HG03097 (cell line): ENCODE measurements around the gene NBL1.
"Not testable (repeated sequence)": the region's sequence is repeated elsewhere in the genome, so short reads cannot be mapped to it uniquely, and the experiment has no call there.

ENCODE experiments used
- ATAC-seq: cut with Tn5 transposase; IDR thresholded peaks from one replicate; pipeline ENCODE4 v1.9.1; 2021; ENCODE audit not compliant: unreplicated experiment, low FRiP score

Gene NBL1

DNA sequence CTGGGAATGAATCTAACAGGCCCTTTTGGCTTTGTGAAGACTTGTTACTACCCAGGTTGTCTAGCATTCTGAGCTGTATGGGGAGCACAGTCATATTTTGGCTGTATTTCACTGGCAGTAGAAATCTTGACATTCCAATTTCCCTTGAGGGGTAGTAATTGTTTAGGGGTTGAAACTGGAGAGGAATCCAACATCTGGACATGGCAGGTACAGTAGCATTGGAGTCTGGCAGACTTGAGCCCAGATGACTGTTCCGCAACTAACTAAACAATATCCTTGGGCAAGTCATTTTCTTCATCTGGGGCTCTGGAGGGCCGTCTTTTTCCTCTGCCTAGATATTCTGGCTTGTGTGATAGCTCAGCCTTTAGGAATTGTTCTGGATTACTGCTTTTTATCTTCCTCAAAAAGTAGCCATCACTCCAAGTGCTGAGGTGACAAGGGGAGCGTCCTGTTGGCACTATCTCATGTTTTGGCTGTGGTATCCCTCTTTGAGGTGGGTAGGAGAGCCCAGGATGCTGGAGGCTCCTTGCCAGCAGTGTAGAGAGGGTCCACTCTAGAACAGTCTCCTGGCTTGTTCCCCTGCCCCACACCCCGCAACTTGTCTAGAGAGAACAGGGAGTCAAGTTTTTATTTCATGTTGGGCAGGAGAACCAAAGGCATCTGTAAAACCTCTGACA is 22.7 kb upstream of the NBL1 start:
- ATAC-seq, result no peak

DNA sequence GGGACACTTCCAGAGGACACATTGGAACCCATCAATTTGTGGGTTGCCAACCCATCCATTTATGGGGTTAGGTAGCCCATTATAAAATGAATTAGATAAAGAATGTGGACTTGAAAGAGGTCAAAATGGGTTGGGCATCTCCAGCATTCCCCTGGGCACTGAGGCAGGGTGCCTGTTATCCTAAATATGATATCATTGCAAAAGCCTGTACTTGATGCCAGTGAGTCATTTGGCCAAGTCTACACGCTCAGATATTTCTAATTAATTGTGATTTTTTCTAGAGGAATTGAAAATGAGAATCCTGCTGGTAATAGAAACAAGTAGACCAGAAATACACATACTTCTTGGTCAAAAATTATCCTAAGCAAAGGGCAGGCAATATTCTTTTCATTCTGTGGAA is 21.9 kb upstream of the NBL1 start:
- no peak for ATAC-seq

DNA sequence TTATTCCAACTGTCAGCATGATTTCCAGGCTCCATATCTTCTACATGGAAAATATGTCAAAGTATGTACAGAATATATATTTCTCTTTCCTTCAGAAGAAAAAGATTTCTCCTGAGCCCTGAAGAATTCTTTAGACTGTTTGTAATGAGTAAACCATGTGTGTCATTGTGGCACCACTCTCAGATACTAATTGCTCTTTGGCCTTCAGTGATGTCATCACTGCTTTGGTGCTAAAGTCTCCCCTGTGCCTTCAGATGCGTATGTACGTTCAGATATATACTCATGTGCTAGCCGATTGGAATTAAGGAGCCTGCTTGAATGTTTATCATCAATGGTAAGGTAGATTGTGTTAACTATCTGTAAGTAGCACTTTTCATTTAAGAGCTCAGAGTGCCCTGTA is 20.6 kb upstream of the NBL1 start:
- ATAC-seq, result no peak

DNA sequence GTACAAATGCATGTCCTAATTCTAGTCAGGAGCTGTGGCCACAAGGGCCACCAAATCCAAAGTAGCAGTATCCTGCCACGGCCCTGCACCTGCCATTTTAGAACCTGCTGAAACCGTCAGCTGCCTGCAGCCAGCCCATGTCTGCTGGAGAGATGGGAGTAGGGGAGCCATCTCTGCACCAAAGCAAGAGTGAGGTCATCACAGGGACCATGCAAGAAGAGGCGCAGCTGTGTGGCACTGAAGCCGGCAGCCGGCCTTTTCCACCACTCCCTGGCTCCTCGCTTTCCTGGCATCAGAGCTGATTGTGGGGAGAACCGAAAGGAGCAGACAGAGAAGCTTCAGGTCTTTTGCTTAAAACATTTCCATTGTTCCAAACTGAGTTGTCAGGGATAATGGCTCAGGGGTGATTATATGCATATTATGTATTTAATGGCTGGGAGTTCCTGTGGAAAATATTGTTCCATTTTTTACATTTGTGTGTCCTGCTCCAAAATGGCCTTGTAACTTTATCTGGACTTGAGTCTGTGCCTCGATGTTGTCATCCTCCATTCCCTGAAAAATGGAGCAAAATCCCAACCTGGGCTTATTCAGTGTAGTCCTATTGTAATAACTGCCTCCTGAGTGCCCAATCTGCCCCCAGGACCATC is 18.7 kb upstream of the NBL1 start:
- ATAC-seq, result no peak

DNA sequence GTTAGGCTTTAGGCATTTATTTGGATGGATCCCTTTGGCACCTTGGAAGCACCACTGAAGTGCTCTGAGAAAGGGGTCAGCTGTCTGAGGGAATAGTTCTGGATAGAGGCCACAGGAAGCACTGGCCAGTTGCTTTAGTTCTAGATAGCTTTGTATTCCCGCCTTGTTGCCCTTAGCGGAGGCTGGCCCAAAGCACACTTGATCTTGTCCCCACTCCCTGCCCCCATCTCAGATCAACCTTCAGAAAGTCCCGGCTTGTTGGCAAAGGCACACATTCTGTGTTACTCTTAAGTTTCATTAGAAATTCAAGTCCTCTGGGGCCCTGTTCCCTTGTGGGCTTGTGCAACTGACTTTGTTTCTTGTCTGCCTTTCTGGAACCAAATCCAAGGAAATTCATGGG is 15.2 kb upstream of the NBL1 start:
- no peak for ATAC-seq

DNA sequence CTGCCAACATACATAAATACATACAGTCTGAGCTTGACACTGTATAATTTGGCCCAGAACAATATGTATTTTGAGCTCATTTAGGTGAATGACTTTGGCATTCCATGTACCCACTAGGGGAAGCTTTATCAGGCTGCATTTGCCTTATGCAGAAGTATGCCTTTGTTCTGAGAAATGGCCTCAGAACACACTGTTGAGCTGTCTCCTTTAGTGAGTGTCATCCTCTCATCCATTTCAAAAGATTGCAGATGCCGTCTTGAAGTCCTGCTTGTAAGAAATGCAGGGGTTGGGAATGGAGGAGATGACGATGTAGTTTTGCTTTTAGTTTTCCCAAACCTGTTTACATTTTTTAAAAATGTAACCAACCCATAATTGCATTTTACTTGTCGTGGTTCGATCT is 14.8 kb upstream of the NBL1 start:
- ATAC-seq, result no peak

DNA sequence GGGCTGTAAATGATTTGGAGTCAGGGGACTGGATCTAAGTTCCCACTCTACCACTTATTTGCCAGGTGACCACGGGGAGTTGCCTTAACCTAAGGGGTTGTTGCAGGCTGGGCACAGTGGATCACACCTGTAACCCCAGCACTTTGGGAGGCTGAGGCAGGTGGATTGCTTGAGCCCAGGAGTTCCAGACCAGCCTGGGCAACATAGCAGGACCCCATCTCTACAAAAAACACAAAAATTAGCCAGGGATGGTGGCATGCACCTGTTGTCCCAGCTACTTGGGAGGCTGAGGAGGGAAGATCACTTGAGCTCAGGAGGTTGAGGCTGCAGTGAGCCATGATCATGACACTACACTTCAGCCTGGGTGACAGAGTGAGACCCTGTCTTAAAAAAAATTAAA is 13.9 kb upstream of the NBL1 start:
- not testable (repeated sequence) for ATAC-seq

DNA sequence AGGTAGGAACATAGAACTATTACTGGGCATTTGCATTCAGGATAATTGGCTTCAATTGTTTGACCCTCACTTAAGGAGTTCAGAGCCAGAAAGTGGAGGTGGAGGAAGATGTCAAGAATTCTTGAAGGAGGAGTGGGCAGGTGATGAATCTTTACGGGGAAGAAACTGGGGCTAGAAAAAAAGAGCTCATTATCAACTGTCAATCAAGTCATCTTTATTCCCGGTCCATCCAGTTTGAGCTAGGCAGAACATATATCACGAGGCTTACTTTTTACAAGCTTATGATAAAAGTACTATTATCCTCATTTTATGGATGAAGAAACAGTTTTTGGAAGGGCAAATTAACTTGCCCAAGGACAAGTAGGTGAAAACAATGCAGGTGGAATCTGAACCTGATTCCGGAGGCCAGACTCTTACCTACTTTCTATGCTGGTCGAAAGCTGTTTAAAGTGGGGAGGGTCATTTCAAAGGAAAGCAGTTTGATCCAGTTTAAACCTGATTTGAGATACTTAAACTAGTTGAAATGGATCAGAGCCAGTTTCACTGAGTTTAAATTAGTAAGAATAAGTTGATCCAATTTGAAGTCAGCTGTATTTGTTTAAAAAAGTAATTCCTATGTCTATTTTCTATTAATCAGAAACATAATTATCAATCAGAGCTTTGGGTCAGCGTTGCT is 13.3 kb upstream of the NBL1 start:
- ATAC-seq, result no peak

DNA sequence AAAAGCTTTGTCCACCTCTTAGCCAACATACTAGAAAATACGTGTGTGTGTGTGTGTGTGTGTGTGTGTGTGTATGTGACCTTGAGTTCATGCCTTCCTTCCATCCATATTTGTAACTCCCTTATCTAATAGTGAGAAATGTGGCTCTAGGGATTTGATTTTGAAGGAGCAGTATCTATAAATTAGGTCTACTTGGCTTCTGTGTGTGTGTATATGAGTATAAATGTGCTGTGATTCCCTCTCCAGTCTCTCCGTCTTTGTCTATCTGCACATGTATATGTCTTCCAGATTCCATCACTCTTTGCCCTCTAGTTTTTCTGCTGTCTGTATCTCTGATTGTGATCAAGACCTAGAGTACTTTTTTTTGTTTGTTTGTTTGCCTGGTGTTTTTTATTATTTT is 11.9 kb upstream of the NBL1 start:
- no peak for ATAC-seq

DNA sequence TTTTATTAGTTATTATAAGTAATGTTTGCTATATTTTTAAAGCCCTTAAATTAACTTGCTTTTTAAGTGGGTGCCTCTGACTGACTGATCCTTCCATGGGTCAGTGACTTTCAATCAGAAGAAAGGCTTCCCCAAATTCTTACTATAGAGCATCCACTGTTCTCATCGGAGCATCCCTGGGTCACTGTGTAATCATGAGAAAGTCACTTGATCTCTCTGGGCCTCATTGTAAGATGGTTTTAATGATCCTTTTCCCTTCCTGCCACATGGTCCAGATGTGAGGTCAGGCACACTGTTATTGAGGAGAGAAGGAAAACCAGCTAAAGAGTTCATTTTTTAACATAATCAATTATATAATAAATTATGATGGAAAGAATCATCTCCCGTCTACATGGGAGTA is 11.0 kb upstream of the NBL1 start:
- ATAC-seq, result no peak

DNA sequence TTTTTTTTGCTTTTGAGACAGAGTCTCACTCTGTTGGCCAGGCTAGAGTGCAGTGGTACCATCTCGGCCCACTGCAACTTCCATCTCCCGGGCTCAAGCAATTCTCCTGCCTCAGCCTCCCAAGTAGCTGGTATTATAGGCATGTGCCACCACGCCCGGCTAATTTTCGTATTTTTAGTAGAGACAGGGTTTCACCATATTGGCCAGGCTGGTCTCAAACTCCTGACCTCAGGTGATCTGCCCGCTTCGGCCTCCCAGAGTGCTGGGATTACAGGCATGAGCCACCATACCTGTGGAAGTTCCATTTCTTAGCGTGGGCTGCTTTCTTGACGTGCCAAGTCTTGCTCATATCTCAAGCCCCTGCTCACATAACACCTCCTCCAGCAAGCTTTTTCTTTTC is 9.0 kb upstream of the NBL1 start:
- not testable (repeated sequence) for ATAC-seq

DNA sequence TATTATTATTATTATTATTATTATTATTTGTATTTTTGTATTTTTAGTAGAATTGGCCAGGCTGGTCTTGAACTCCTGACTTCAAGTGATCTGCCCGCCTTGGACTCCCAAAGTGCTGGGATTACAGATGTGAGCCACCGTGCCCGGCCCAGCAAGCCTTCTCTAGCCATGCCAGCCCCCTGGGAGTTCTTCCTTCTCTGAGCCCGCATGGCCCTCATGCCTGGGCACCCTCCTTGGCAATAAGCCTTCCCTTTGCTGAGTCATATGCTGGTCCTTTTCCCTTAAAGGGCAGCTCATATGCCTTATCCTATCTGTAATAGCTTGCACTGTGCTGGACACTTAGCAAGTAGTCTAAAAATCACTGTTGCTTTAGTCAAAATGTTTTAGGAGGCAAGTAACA is 8.5 kb upstream of the NBL1 start:
- ATAC-seq, result no peak

DNA sequence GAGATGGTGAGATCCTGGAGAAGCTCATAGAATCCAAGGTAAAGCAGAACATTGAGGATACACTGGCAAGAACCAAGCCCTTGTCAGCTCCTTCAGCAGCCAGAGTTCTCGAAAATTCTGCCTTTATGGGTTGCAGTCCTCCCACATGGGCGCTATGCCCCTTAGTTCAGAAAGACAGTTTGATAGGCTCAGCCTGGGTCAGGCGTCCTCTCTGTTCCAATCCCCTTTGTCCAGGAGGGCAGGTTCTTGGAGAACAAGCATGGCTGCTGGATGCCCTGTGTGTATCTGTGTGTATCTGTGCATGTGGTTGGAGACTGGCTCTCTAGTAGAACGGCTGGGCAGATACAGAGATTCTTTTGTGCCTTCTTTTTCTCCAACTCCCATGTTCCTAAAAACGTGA is 8.0 kb upstream of the NBL1 start:
- ATAC-seq, result no peak

DNA sequence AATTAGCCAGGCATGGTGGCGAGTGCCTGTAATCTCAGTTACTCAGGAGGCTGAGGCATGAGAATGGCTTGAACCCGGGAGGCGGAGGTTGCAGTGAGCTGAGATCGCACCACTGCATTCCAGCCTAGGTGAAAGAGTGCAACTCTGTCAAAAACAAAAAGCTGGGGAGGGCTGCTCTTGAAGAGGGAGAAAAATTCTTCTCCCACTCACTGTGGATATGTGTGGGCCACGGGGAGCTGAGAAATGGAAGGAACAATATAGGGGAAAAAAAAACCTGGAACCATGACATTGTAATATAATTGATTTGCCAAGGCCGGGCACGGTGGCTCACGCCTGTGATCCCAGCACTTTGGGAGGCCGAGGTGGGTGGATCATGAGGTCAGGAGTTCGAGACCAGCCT is 7.4 kb upstream of the NBL1 start:
- ATAC-seq, result not testable (repeated sequence)

DNA sequence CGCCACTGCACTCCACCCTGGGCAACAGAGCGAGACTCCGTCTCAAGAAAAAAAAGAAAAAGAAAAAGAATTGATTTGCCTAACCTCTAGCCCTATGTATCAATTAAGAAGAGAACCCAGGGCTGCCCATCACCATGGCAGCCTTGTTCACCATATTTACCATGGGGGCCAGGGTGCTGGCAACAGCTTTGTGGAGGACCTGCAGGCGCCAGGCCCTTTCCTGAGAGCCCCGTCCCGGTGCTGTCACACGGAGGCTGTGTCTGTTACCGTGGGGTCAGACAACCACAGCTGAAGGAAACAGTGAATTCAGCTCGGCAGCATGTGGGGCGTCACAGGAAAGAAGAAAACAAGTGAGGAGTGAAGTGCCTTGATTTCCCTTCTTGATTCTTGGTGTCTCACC is 6.5 kb upstream of the NBL1 start:
- ATAC-seq, result no peak

DNA sequence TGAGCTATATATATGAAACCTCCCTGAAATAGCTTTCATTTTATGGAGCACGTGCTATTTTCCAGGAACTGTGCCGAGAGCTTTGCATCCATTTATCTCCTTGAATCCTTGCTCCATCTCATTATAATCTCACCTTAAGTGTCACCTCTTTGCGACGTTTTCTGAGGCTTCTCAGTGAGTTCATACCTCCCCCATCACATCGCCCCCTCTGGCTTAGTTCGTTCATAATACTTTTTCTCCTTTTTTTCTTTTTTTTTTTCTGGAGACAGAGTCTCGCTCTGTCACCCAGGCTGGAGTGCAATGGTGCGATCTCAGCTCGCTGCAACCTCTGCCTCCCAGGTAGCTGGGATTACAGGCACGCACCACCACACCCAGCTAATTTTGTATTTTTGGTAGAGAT is 4.9 kb upstream of the NBL1 start:
- ATAC-seq, result not testable (repeated sequence)

DNA sequence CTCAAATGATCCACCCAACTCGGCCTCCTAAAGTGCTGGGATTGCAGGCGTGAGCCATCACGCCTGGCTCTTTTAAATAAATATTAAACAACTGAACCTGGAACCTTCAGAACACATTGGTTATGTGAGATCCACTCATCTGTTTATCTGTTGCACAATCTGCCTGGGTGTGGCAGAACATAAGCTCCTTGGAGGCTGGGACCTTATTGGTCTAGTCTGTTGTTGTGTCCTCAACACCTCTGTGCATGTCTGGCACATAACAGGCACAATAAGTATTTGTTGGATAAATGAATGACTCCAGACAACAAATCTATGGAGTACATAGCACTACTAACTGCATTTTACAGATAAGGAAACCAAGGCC is 4.1 kb upstream of the NBL1 start:
- no peak for ATAC-seq

DNA sequence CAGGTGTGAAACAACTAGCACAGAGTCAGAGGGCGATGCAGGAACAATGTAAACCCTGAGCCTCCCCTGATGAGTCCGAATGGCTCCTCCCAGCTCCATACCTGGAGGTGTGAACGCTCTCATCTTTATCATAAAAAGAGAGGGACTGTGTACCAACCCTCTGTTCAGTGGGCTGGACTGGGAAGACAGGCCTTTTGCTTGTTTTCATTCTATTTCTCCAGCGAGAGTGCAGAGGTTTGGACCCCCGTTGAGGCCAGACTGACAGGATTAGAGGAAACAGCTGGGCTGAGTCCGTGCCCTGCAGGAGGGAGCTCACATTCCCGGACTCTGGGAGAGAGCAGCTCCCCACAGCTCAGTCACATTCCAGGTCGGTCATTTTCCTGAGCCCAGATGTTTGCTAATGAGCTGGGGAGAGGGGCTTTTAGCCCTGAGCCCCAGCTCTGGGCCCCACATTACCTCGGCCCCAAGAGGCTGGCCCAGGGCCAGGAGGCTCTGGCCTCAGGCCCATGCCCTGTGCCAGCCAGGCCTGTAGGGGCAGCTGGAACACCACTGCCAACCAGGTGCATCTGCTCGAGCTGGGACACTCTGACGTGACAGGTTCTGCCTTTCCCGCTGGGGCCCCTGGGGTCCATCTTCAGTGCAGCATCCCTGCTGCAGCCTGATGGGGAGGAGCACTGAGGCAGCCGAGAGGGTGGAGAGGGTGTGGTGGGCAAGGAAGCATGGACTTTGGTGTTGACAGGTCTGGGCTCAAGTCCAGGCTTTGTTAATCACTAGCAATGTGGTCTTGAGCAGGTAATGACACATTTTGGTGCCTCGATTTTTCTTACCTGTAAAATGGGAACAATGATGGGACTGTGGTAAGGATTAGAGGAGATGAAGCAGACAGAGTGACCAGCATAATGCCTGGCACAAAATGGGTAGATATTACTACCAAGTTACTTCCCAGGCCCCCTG is 3.5 kb upstream of the NBL1 start:
- no peak for ATAC-seq

DNA sequence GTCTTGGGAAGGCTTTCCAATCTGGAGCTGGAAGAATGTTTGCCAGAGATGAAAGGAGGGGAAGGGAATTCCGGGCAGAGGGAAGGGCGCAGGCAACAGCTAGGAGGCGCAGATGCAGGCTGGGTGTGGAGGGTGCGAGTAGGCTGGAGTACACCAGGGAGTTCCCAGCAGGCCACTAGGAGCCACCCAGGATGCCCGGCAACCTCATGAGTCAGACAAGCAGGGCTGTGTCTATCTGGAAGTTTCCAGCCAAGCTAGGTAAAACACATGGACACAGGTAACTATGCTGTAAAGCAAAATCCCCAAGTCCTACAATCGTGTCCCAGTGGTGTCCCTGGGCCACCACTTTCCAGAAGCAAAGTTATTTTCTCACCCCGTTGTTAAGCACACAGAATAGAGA is 990 bp upstream of the NBL1 start:
- ATAC-seq, result no peak

DNA sequence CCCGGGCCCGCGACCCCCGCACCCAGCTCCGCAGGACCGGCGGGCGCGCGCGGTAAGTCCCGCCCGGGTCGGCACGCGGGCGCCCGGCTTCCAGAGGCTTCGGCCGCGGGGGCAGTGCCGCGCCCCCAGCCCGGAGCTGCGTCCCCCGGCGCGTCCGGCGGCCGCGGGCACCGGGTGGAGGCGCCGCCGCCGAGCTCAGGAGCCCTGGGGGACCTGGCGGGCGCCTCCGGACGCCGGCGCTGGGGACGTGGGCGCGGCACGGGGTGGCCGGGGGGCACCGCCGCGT is 227 bp downstream of the NBL1 start:
- no peak for ATAC-seq

DNA sequence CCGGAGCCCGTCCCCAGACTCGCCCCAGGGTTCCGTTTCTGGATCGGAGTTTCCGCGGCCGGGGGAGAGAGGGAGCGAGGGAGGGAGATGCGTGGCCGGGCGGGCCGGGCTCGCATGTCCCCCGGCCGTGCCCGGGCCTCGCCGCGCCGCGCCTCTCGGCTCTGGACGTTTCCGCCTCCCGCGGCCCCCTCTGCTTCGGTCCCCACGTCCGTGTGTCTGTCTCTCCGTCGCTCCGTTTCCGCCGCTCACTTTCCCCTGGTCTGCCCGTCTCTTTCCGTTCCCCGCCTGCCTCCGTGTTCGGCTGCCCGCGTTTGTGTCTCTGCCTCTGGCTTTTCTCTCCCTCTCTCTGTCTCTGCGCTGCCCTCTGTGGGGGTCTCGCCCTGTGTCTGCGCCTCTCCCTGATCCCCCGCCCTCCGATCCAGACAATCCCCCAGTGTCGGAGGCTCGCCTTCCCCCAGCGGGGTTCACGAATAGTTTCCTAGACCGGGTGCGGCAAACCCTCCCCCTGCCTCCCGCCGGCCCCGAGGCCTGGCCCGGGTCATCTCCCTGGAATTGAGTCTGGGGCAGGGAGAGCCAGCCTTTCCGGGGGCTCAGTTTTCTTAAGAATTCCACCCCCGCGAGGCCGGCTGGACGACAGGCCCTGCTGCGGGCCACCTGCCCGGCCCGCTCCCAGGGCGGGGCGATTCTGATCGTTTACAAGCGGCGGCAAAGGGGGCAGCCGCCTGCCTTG is 735 bp downstream of the NBL1 start:
- ATAC-seq, result no peak
